OCI-LY3 (cell line): ENCODE results near the gene KAT8.

Experiments used
- EZH2phosphoT487 ChIP-seq: fragments of 200-600 bp; shearing (Covaris generic); IDR thresholded peaks from 2 replicates; pipeline ENCODE4 v1.6.1; 2018; ENCODE audit warnings: antibody characterized with exemption, mixed run types, low read depth
- TF ChIP-seq, protein P1 (sequence below): fragments of 200-600, 300-600 bp; sonication (generic); IDR thresholded peaks from 2 replicates; pipeline ENCODE4 v1.5.1; 2014; ENCODE audit warnings: antibody characterized with exemption, low read length, low read depth

DNA sequence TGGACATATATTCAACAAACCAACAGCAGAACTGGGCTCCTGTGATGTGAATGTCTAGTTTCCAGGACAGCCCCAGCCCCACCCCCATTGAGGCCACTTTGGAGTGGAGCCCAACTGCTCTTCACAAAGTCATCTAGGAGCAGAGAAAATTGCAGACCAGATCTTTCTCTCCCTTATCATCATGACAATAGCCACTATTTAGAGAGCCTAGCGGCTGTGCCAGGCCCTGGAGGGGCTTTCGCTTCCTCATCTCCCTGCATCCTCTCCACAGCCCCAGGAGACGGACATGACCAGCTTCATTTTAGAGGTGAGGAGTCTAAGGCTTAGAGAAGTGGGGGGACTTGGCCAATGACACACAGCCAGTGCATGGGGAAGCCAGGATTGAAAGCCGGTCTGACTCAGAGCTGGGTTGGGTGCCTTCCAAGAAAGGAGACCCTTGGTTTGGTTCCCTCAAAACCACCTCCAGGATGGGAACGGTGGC lies 16.7 kb downstream of the KAT8 start:
- no peak for TF ChIP-seq EZH2phosphoT487
- TF ChIP-seq, protein P1, sequence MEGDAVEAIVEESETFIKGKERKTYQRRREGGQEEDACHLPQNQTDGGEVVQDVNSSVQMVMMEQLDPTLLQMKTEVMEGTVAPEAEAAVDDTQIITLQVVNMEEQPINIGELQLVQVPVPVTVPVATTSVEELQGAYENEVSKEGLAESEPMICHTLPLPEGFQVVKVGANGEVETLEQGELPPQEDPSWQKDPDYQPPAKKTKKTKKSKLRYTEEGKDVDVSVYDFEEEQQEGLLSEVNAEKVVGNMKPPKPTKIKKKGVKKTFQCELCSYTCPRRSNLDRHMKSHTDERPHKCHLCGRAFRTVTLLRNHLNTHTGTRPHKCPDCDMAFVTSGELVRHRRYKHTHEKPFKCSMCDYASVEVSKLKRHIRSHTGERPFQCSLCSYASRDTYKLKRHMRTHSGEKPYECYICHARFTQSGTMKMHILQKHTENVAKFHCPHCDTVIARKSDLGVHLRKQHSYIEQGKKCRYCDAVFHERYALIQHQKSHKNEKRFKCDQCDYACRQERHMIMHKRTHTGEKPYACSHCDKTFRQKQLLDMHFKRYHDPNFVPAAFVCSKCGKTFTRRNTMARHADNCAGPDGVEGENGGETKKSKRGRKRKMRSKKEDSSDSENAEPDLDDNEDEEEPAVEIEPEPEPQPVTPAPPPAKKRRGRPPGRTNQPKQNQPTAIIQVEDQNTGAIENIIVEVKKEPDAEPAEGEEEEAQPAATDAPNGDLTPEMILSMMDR = no peak
